ENCODE measurements around the gene SFRP2.

DNA sequence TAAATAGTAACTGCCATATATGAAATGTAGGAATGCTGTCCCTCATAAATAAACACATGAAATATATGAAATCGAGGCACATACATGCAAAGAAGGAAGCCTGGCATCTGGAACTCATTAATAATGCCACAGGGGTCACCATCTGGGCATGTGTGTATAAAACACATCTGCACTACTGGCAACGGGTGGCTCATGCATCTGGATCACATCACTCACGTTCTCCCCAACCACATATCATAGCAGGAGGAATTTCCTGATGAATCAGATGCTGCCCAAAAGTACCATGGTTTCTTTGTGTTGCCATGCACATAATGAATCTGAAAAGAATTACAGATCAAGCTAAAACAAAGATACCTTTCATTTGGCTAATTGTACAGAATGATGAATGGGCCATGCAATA is 57.6 kb downstream of the SFRP2 start:
- TF ChIP-seq, protein P1, sequence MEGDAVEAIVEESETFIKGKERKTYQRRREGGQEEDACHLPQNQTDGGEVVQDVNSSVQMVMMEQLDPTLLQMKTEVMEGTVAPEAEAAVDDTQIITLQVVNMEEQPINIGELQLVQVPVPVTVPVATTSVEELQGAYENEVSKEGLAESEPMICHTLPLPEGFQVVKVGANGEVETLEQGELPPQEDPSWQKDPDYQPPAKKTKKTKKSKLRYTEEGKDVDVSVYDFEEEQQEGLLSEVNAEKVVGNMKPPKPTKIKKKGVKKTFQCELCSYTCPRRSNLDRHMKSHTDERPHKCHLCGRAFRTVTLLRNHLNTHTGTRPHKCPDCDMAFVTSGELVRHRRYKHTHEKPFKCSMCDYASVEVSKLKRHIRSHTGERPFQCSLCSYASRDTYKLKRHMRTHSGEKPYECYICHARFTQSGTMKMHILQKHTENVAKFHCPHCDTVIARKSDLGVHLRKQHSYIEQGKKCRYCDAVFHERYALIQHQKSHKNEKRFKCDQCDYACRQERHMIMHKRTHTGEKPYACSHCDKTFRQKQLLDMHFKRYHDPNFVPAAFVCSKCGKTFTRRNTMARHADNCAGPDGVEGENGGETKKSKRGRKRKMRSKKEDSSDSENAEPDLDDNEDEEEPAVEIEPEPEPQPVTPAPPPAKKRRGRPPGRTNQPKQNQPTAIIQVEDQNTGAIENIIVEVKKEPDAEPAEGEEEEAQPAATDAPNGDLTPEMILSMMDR (IDR thresholded peaks at IDR 0.05; ENCODE audit: low read depth, low read length) = no peak
- TF ChIP-seq, protein P2, sequence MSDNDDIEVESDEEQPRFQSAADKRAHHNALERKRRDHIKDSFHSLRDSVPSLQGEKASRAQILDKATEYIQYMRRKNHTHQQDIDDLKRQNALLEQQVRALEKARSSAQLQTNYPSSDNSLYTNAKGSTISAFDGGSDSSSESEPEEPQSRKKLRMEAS (IDR thresholded peaks at IDR 0.05; ENCODE audit: low read depth, low read length) = no peak
- no peak for TF ChIP-seq POLR2A (IDR thresholded peaks at IDR 0.05; ENCODE audit: extremely low read depth, insufficient read length)
- no peak for TF ChIP-seq MYC (IDR thresholded peaks at IDR 0.05; ENCODE audit: low read depth, low read length)
